PC-9 (cell line): Measurements from ENCODE around the gene POGZ. TPM values are rescaled to one million over a fixed set of nuclear protein-coding genes. Genes with fewer than 3 reads are reported as not detected.

ENCODE experiments used
- BruUV-seq: library from RNA; stranded (reverse); fragments of 400-500 nt; replicated peaks from 2 replicates; lab custom pipeline; 2021; lab: Mats Ljungman, UMichigan
- CTCF ChIA-PET: fragments of 300-600 bp; sonication (Branson Sonifier 250); formaldehyde crosslinking; loops from one replicate; lab custom pipeline; 2022; ENCODE audit warnings: antibody characterized with exemption; lab: Charles Lee
- POLR2A ChIA-PET: fragments of 300-600 bp; sonication (Branson Sonifier 250); formaldehyde crosslinking; loops from one replicate; lab custom pipeline; 2022; ENCODE audit warnings: antibody characterized with exemption; ENCODE audit not compliant: unreplicated experiment; lab: Charles Lee
- DNase-seq, 2 experiments: peaks; one replicate each; pipeline versions ENCODE4 v3.0.0 to v3.0.0-alpha.2; 2015 to 2022; ENCODE audit warnings: mixed read lengths in 1 of 2
- H2AFZ ChIP-seq: fragments of 200-600 bp; sonication (generic); 2 replicates; pipeline ENCODE4 v1.8.1; 2017; ENCODE audit warnings: antibody characterized with exemption
- H3F3A ChIP-seq: fragments of 200-600 bp; sonication (generic); 2 replicates; pipeline ENCODE4 v1.8.1; 2017; ENCODE audit warnings: antibody characterized with exemption, mild to moderate bottlenecking, low read depth; ENCODE audit not compliant: insufficient read depth
- H3K27ac ChIP-seq: fragments of 200-600 bp; sonication (generic); 2 replicates; pipeline ENCODE4 v1.6.1; 2016; ENCODE audit warnings: mixed run types
- H3K27me3 ChIP-seq: fragments of 200-600 bp; sonication (generic); 2 replicates; pipeline ENCODE4 v1.6.1; 2016; ENCODE audit warnings: low read depth, mixed run types; ENCODE audit not compliant: insufficient read depth
- H3K36me3 ChIP-seq: fragments of 200-600 bp; sonication (generic); 2 replicates; pipeline ENCODE4 v1.6.1; 2016; ENCODE audit warnings: low read depth, mixed run types
- H3K4me1 ChIP-seq: fragments of 200-600 bp; sonication (generic); replicated peaks from 2 replicates; pipeline ENCODE4 v1.6.1; 2016; ENCODE audit warnings: mixed run types; ENCODE audit not compliant: insufficient read depth
- H3K4me2 ChIP-seq: fragments of 200-600 bp; sonication (generic); 2 replicates; pipeline ENCODE4 v1.6.1; 2017; ENCODE audit warnings: mixed run types
- H3K4me3 ChIP-seq: fragments of 200-600 bp; sonication (generic); 2 replicates; pipeline ENCODE4 v1.6.1; 2016; ENCODE audit warnings: mixed run types
- H3K79me2 ChIP-seq: fragments of 200-600 bp; sonication (generic); 2 replicates; pipeline ENCODE4 v1.6.1; 2017; ENCODE audit warnings: low read depth, mixed run types
- H3K9me2 ChIP-seq: fragments of 200-600 bp; sonication (generic); 2 replicates; pipeline ENCODE4 v1.8.1; 2017; ENCODE audit warnings: mild to moderate bottlenecking; ENCODE audit not compliant: insufficient read depth
- H3K9me3 ChIP-seq: fragments of 200-600 bp; sonication (generic); 2 replicates; pipeline ENCODE4 v1.8.1; 2016; ENCODE audit warnings: low read depth; ENCODE audit not compliant: insufficient read depth
- H4K20me1 ChIP-seq: fragments of 200-600 bp; sonication (generic); 2 replicates; pipeline ENCODE4 v1.8.1; 2017; ENCODE audit not compliant: insufficient read depth
- EZH2 ChIP-seq: fragments of 200-600 bp; sonication (generic); IDR thresholded peaks from 2 replicates; pipeline ENCODE4 v1.8.0; 2017; ENCODE audit warnings: antibody characterized with exemption, low read depth
- intact Hi-C: fragments of 100-400 bp; cut with micrococcal nuclease; formaldehyde crosslinking; loops from one replicate; pipeline ENCODE4 v1.10.0; 2022; ENCODE audit not compliant: unreplicated experiment
- total RNA-seq: library from RNA; stranded (reverse); gene quantifications from 2 replicates; pipeline ENCODE4 v1.2.3, GENCODE V29; 2021
- TF ChIP-seq, protein P1 (sequence below): fragments of 200-600 bp; sonication (generic); conservative IDR thresholded peaks from 2 replicates; pipeline ENCODE4 v1.6.1; 2017; ENCODE audit warnings: mixed run types, antibody characterized with exemption, mild to moderate bottlenecking, moderate library complexity

Gene POGZ
- total RNA-seq, 1 experiment from 2014 or later: 71.0 TPM

GRCh38 chr1:151406176-151406575 is 53.1 kb downstream of the POGZ start:
- H3F3A ChIP-seq: peaks cover 30% of the 10 kb centered on the region
- POLR2A ChIA-PET: interaction anchor here (0.6 to 0.7 kb wide), 2 partner anchors 17 to 135 kb away, joined by 3 to 4 read pairs; no protein-coding TSS in a partner anchor
- BruUV-seq: no TSS peak
- no peak overlapping the region for H2AFZ ChIP-seq
- TF ChIP-seq EZH2: no peak
- TF ChIP-seq, protein P1, sequence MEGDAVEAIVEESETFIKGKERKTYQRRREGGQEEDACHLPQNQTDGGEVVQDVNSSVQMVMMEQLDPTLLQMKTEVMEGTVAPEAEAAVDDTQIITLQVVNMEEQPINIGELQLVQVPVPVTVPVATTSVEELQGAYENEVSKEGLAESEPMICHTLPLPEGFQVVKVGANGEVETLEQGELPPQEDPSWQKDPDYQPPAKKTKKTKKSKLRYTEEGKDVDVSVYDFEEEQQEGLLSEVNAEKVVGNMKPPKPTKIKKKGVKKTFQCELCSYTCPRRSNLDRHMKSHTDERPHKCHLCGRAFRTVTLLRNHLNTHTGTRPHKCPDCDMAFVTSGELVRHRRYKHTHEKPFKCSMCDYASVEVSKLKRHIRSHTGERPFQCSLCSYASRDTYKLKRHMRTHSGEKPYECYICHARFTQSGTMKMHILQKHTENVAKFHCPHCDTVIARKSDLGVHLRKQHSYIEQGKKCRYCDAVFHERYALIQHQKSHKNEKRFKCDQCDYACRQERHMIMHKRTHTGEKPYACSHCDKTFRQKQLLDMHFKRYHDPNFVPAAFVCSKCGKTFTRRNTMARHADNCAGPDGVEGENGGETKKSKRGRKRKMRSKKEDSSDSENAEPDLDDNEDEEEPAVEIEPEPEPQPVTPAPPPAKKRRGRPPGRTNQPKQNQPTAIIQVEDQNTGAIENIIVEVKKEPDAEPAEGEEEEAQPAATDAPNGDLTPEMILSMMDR: no peak
- no peaks in the 10 kb centered on the region for H3K9me3 ChIP-seq
- CTCF ChIA-PET: interaction anchor here (0.7 kb wide), 1 partner anchor 287 kb away, joined by 3 read pairs; no protein-coding TSS in a partner anchor
- H3K4me3 ChIP-seq: no peak overlapping the region
- peaks cover 2% of the 10 kb centered on the region; the same call in 1 of the 2 replicates for H3K4me1 ChIP-seq
- H3K27ac ChIP-seq: no peak overlapping the region
- peaks cover 45% of the 10 kb centered on the region for H3K36me3 ChIP-seq
- H3K4me2 ChIP-seq: no peak overlapping the region
- H4K20me1 ChIP-seq: peaks cover 2% of the 10 kb centered on the region; the same call in 1 of the 2 replicates
- DNase-seq: no peak
- H3K9me2 ChIP-seq: no peaks in the 10 kb centered on the region
- intact Hi-C loops: no loop called here
- peaks cover 5% of the 10 kb centered on the region for H3K79me2 ChIP-seq
- no peaks in the 10 kb centered on the region for H3K27me3 ChIP-seq

DNA sequence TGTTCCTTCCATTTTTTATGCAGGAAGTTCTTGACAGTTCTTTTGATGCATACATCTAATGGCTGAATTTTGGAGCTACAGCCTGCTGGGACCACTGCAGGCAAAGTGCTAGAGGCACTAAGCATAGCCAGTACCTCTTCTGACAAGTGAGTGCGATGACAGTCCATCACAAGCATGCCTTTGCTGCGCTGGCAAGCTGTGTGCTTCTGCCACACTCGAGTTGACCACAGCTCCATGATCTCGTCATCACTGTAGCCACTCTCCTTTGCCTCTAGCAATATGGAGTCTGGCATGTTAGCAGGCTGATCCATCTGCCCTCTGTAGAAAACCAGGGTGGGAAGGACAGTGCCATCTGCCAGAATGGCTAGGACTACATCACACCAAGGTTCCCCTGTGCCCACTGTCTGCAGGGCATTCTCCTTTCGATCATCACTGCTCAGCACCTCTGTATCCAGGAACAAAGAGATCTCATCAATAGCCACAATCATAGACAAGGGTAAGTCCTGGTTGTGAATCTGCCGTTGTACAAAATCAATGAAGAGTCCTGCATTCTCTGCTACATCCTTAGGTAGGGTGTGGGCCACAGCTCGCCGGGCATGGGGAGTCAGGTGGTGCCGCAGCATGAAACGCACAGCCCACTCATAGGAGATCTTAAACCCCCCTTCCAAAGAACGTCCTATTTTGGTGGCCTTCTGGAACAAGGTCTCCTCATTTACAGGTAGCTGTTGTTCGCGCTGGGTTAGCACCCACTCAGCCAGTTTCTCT is 53.9 kb downstream of the POGZ start:
- Histone ChIP-seq H3K9me2 (no peaks in the 10 kb centered on the region), H3K79me2 (peaks cover 13% of the 10 kb centered on the region), H3K27me3 (no peaks in the 10 kb centered on the region), H3K27ac (no peak overlapping the region), H2AFZ (no peak overlapping the region), H3K4me3 (no peak overlapping the region), H3F3A (peaks cover 37% of the 10 kb centered on the region), H3K4me2 (no peak overlapping the region), H3K4me1 (peaks cover 10% of the 10 kb centered on the region), H4K20me1 (no peaks in the 10 kb centered on the region), H3K36me3 (peaks cover 44% of the 10 kb centered on the region), H3K9me3 (no peaks in the 10 kb centered on the region)
- TF ChIP-seq, protein P1: no peak
- no peak for TF ChIP-seq EZH2
- intact Hi-C loops: no loop called here
- BruUV-seq: no TSS peak
- DNase-seq: no peak
- ChIA-PET CTCF (interaction anchor here (0.6 to 0.7 kb wide), 2 partner anchors 12 to 288 kb away, joined by 3 to 7 read pairs; no protein-coding TSS in a partner anchor), POLR2A (interaction anchor here (0.7 kb wide), 1 partner anchor 136 kb away, joined by 4 read pairs; no protein-coding TSS in a partner anchor)

- peaks cover 34% of the 10 kb centered on the region for H3F3A ChIP-seq
- no TSS peak for BruUV-seq
- peaks cover 32% of the 10 kb centered on the region for H3K36me3 ChIP-seq
- no peaks in the 10 kb centered on the region for H3K27me3 ChIP-seq
- no peak overlapping the region for H3K4me2 ChIP-seq
- H3K4me1 ChIP-seq: peaks cover 12% of the 10 kb centered on the region
- no peak overlapping the region for H2AFZ ChIP-seq
- no peak for DNase-seq
- no peak overlapping the region for H3K4me3 ChIP-seq
- ChIA-PET POLR2A (no interaction called here), CTCF (interaction anchor here (0.6 kb wide), 1 partner anchor 156 kb away, joined by 3 read pairs; no protein-coding TSS in a partner anchor)
- H3K9me3 ChIP-seq: no peaks in the 10 kb centered on the region
- intact Hi-C loops: no loop called here
- H4K20me1 ChIP-seq: no peaks in the 10 kb centered on the region
- TF ChIP-seq, protein P1: no peak
- TF ChIP-seq EZH2: no peak
- no peaks in the 10 kb centered on the region for H3K9me2 ChIP-seq
- H3K79me2 ChIP-seq: peaks cover 23% of the 10 kb centered on the region
- no peak overlapping the region for H3K27ac ChIP-seq
These were observed 55.7 kb downstream of the POGZ start for GRCh38 chr1:151403612-151404011.
